A549 (cell line): ENCODE data around the gene SNX20. TPM values are rescaled to one million over a fixed set of nuclear protein-coding genes. Genes with fewer than 3 reads are reported as not detected.

Source experiments
- ATAC-seq, 2 experiments: fragments of 200-7000 bp in 1 of 2; fragments of >200 bp in 1 of 2; cut with Nextera tagmentation in 1 of 2; cut with Tn5 transposase in 1 of 2; 3 replicates each; pipeline versions ENCODE4 v1.8.0 to v1.9.1; 2018 to 2020; ENCODE audit warnings: mild to moderate bottlenecking in 1 of 2, moderate library complexity in 1 of 2
- CTCF ChIA-PET: fragments of 300-600 bp; sonication (Branson Sonifier 250); formaldehyde crosslinking; extraction: SDS; loops from one replicate; lab custom pipeline; 2021; ENCODE audit warnings: antibody characterized with exemption, inconsistent platforms; lab: Yijun Ruan, JAX
- POLR2A ChIA-PET: fragments of 350-600 bp; formaldehyde crosslinking; extraction: SDS; loops from one replicate; lab custom pipeline; 2021; ENCODE audit warnings: antibody characterized with exemption, inconsistent platforms; lab: Yijun Ruan, JAX
- DNase-seq, 2 experiments: peaks; one replicate each; pipeline versions ENCODE4 v3.0.0 to v3.0.0-alpha.2; 2011 to 2016; ENCODE audit warnings: low read depth in 1 of 2, low spot score in 1 of 2
- FAIRE-seq: peaks from 2 replicates; lab custom pipeline; 2011; peaks lifted over from hg19 to GRCh38; lab: Jason Lieb, UNC
- H3K27ac ChIP-seq, 2 experiments: fragments of >200 bp; sonication (Bioruptor Twin); formaldehyde crosslinking; 3 replicates each; pipeline ENCODE4 v1.5.1; 2016 to 2017
- H3K4me1 ChIP-seq: fragments of >200 bp; sonication (Bioruptor Twin); formaldehyde crosslinking; 3 replicates; pipeline ENCODE4 v1.6.1; 2016
- H3K4me2 ChIP-seq: fragments of >200 bp; sonication (Bioruptor Twin); formaldehyde crosslinking; 3 replicates; pipeline ENCODE4 v1.6.1; 2016
- H3K4me3 ChIP-seq: fragments of >200 bp; sonication (Bioruptor Twin); formaldehyde crosslinking; 3 replicates; pipeline ENCODE4 v1.5.1; 2016
- H3K9me3 ChIP-seq: fragments of >200 bp; sonication (Bioruptor Twin); formaldehyde crosslinking; 3 replicates; pipeline ENCODE4 v1.6.1; 2016
- ATOH8 ChIP-seq: fragments of 250-450 bp; sonication (Bioruptor Pico); IDR thresholded peaks from 2 replicates; pipeline ENCODE4 v1.5.0; 2020; ENCODE audit warnings: low read depth, mild to moderate bottlenecking, moderate library complexity
- BCL3 ChIP-seq: fragments of >200 bp; sonication (Bioruptor Twin); formaldehyde crosslinking; IDR thresholded peaks from 3 replicates; pipeline ENCODE4 v1.6.1; 2016
- CBX2 ChIP-seq: fragments of 200-600 bp; sonication (generic); IDR thresholded peaks from 2 replicates; pipeline ENCODE4 v1.6.1; 2016; ENCODE audit warnings: low read depth, mild to moderate bottlenecking, borderline replicate concordance
- CBX8 ChIP-seq: fragments of 200-600 bp; sonication (generic); IDR thresholded peaks from 2 replicates; pipeline ENCODE4 v1.6.1; 2016
- CHD2 ChIP-seq: fragments of 150-350 bp; IDR thresholded peaks from 2 replicates; pipeline ENCODE4 v1.6.1; 2014; ENCODE audit warnings: low read length; ENCODE audit not compliant: partially characterized antibody
- CHD4 ChIP-seq: fragments of 200-600 bp; sonication (generic); IDR thresholded peaks from 2 replicates; pipeline ENCODE4 v1.6.1; 2016; ENCODE audit warnings: antibody characterized with exemption, mild to moderate bottlenecking, borderline replicate concordance
- CTCF ChIP-seq: fragments of >200 bp; sonication (Bioruptor Twin); formaldehyde crosslinking; IDR thresholded peaks from 3 replicates; pipeline ENCODE4 v1.5.1; 2016
- EHMT2 ChIP-seq: fragments of 200-600 bp; sonication (generic); IDR thresholded peaks from 2 replicates; pipeline ENCODE4 v1.6.1; 2016; ENCODE audit warnings: antibody characterized with exemption, low read depth, mild to moderate bottlenecking, moderate library complexity
- ELK1 ChIP-seq: fragments of 150-350 bp; IDR thresholded peaks from 2 replicates; pipeline ENCODE4 v1.6.1; 2014; ENCODE audit warnings: low read depth, mild to moderate bottlenecking, low read length
- FOSB ChIP-seq: fragments of 250-450 bp; sonication (Bioruptor Pico); IDR thresholded peaks from 2 replicates; pipeline ENCODE4 v1.5.0; 2020; ENCODE audit warnings: mild to moderate bottlenecking, moderate library complexity
- FOSL2 ChIP-seq, 2 experiments: fragments of 450-650 bp in 1 of 2; fragments of >200 bp in 1 of 2; sonication (Bioruptor Twin) in 1 of 2; formaldehyde crosslinking; IDR thresholded peaks; 2 replicates each; pipeline versions ENCODE4 v1.5.0 to v1.6.1; 2016 to 2020; ENCODE audit warnings: mild to moderate bottlenecking in 1 of 2, moderate library complexity in 1 of 2
- HES2 ChIP-seq: fragments of >200 bp; sonication (Bioruptor Twin); formaldehyde crosslinking; IDR thresholded peaks from 2 replicates; pipeline ENCODE4 v1.6.1; 2016
- HOXA7 ChIP-seq: fragments of 250-450 bp; sonication (Bioruptor Pico); IDR thresholded peaks from 2 replicates; pipeline ENCODE4 v1.5.0; 2020; ENCODE audit warnings: mild to moderate bottlenecking, moderate library complexity
- JUN ChIP-seq, 2 experiments: fragments of >200 bp; sonication (Bioruptor Twin); formaldehyde crosslinking; IDR thresholded peaks; 2 replicates in 1 of 2; 3 replicates in 1 of 2; pipeline ENCODE4 v1.6.1; 2016 to 2017
- JUNB ChIP-seq: fragments of >200 bp; sonication (Bioruptor Twin); formaldehyde crosslinking; IDR thresholded peaks from 2 replicates; pipeline ENCODE4 v1.6.1; 2016
- MAFK ChIP-seq: fragments of 450-650 bp; IDR thresholded peaks from 2 replicates; pipeline ENCODE4 v1.6.1; 2014; ENCODE audit not compliant: partially characterized antibody
- NFE2L2 ChIP-seq: fragments of 150-350 bp; conservative IDR thresholded peaks from 2 replicates; pipeline ENCODE4 v1.6.1; 2014; ENCODE audit warnings: low read length
- NR3C1 ChIP-seq: fragments of >200 bp; sonication (Bioruptor Twin); formaldehyde crosslinking; IDR thresholded peaks from 3 replicates; pipeline ENCODE4 v1.6.1; 2017
- RAD21 ChIP-seq, 2 experiments: fragments of >200 bp in 1 of 2; sonication (Bioruptor Twin) in 1 of 2; formaldehyde crosslinking in 1 of 2; IDR thresholded peaks in 1 of 2; conservative IDR thresholded peaks in 1 of 2; 2 replicates in 1 of 2; 3 replicates in 1 of 2; pipeline ENCODE4 v1.6.1; 2012 to 2018; ENCODE audit warnings: inconsistent platforms in 1 of 2
- RCOR1 ChIP-seq: fragments of 150-350 bp; IDR thresholded peaks from 2 replicates; pipeline ENCODE4 v1.6.1; 2014; ENCODE audit warnings: antibody characterized with exemption, low read length, low read depth
- SMC3 ChIP-seq: fragments of >200 bp; sonication (Bioruptor Twin); formaldehyde crosslinking; IDR thresholded peaks from 3 replicates; pipeline ENCODE4 v1.6.1; 2018; ENCODE audit warnings: inconsistent platforms
- TP53 ChIP-seq: fragments of 250-450 bp; sonication (Bioruptor Pico); IDR thresholded peaks from 2 replicates; pipeline ENCODE4 v1.5.0; 2021; ENCODE audit warnings: mild to moderate bottlenecking, moderate library complexity
- ZC3H11A ChIP-seq: fragments of 450-650 bp; IDR thresholded peaks from 2 replicates; pipeline ENCODE4 v1.6.1; 2014; ENCODE audit warnings: antibody characterized with exemption, mild to moderate bottlenecking
- ZNF302 ChIP-seq: fragments of 250-450 bp; sonication (Bioruptor Pico); IDR thresholded peaks from 2 replicates; pipeline ENCODE4 v1.9.0; 2021; ENCODE audit warnings: inconsistent platforms, mild to moderate bottlenecking, moderate library complexity
- WGBS: methylation state at CpG from one replicate; pipeline ENCODE4 v1.1.6; 2017; ENCODE audit errors: missing lambda C conversion rate; 5-methylcytosine and 5-hydroxymethylcytosine counted together
- polyA plus RNA-seq, 4 experiments: library from polyadenylated mRNA; depleted of rRNA in 3 of 4; stranded (reverse); fragments of >200 nt; fragmentation: RNase III in 1 of 4; extraction: RNeasy Plus Mini Kit Qiagen cat#74134 plus additional on column Dnase treatment in 1 of 4; gene quantifications; 2 replicates in 3 of 4; 3 replicates in 1 of 4; pipeline ENCODE4 v1.2.3, GENCODE V29; 2011 to 2017

The SNX20 gene
- polyA plus RNA-seq, 2 of the 4 experiments (the other 2 are of a cell fraction), result not detected

- POLR2A ChIA-PET, result no interaction called here
- TF ChIP-seq FOSL2 (IDR thresholded peaks at IDR 0.05) (no peak), FOSL2 (CRISPR knock-in tag; IDR thresholded peaks at IDR 0.05) (no peak), JUNB (no peak), ELK1 (no peak), CHD2 (no peak), MAFK (no peak), FOSB (CRISPR knock-in tag) (no peak), HES2 (no peak), RAD21 (conservative IDR thresholded peaks at IDR 0.05 in 1 of 2, IDR thresholded peaks at IDR 0.05 in 1 of 2) (no peak), HOXA7 (no peak), ATOH8 (no peak), ZC3H11A (no peak), TP53 (CRISPR knock-in tag) (no peak), BCL3 (no peak), CHD4 (no peak), JUN (IDR thresholded peaks at IDR 0.05) (no peak)
- H3K4me1 ChIP-seq, result no peaks in the 10 kb centered on the region
- no peak for ATAC-seq
- H3K9me3 ChIP-seq, result no peaks in the 10 kb centered on the region
- CTCF ChIA-PET, result interaction anchor here (0.6 to 3.7 kb wide), 2 partner anchors 25 to 32 kb away, joined by 3 to 19 read pairs; no protein-coding TSS in a partner anchor
- FAIRE-seq, result no peak
- H3K4me3 ChIP-seq, result no peak overlapping the region
- no peak overlapping the region for H3K27ac ChIP-seq
- no peak overlapping the region for H3K4me2 ChIP-seq
- DNase-seq, result no peak
- 6% methylated on average over 1 of the region's 1 CpG for WGBS
Observed at GRCh38 chr16:50634947-50635346, 46.2 kb downstream of the SNX20 start.

GRCh38 chr16:50634090-50634489 lies 47.0 kb downstream of the SNX20 start:
- 67% methylated on average over 7 of the region's 7 CpGs for WGBS
- no peak for ATAC-seq
- Histone ChIP-seq H3K4me2 (no peak overlapping the region), H3K4me1 (no peaks in the 10 kb centered on the region), H3K9me3 (no peaks in the 10 kb centered on the region), H3K4me3 (no peak overlapping the region), H3K27ac (no peak overlapping the region)
- no peak for DNase-seq
- TF ChIP-seq RCOR1 (no peak), CBX2 (no peak), EHMT2 (no peak), CBX8 (no peak), TP53 (CRISPR knock-in tag) (no peak), CTCF (no peak), NR3C1 (no peak), ZNF302 (CRISPR knock-in tag) (no peak), ATOH8 (no peak), NFE2L2 (no peak), RAD21 (conservative IDR thresholded peaks at IDR 0.05 in 1 of 2, IDR thresholded peaks at IDR 0.05 in 1 of 2) (no peak), SMC3 (no peak)
- FAIRE-seq, result no peak
- ChIA-PET CTCF (interaction anchor here (0.9 kb wide), 1 partner anchor 31 kb away, joined by 4 read pairs; no protein-coding TSS in a partner anchor), POLR2A (no interaction called here)
